IMR-90 (cell line): Measurements from ENCODE around the gene ZNF662. TPM values are rescaled to one million over a fixed set of nuclear protein-coding genes. Genes with fewer than 3 reads are reported as not detected.

Experiments
- ATAC-seq: fragments of 200-7000 bp; cut with Tn5 transposase; 2 replicates; pipeline ENCODE4 v1.9.1; 2020; ENCODE audit warnings: low read depth, mild to moderate bottlenecking, moderate library complexity
- BruUV-seq: library from RNA; stranded (reverse); fragments of 400-500 nt; replicated peaks from 2 replicates; lab custom pipeline; 2021; lab: Mats Ljungman, UMichigan
- CTCF ChIA-PET: fragments of 300-600 bp; formaldehyde crosslinking; extraction: SDS; loops from one replicate; lab custom pipeline; 2021; ENCODE audit warnings: antibody characterized with exemption; lab: Yijun Ruan, JAX
- POLR2A ChIA-PET: fragments of 300-600 bp; sonication (Branson Sonifier 250); formaldehyde crosslinking; loops from one replicate; lab custom pipeline; 2022; ENCODE audit warnings: antibody characterized with exemption; ENCODE audit not compliant: unreplicated experiment; lab: Charles Lee
- DNase-seq: peaks from one replicate; pipeline ENCODE4 v3.0.0; 2013
- H2AFZ ChIP-seq: replicated peaks from 2 replicates; pipeline ENCODE3; 2013; ENCODE audit warnings: low read length, mild to moderate bottlenecking; ENCODE audit not compliant: poor library complexity
- H2AK5ac ChIP-seq: 2 replicates; pipeline ENCODE4 v1.6.1; 2013; ENCODE audit warnings: low read depth, low read length, inconsistent platforms
- H2AK9ac ChIP-seq: replicated peaks from 2 replicates; pipeline ENCODE3; 2013; ENCODE audit warnings: mild to moderate bottlenecking, low read depth, low read length, moderate library complexity; ENCODE audit not compliant: poor library complexity
- H2BK120ac ChIP-seq: 2 replicates; pipeline ENCODE4 v1.6.1; 2013; ENCODE audit warnings: low read depth, low read length, inconsistent platforms
- H2BK15ac ChIP-seq: 3 replicates; pipeline ENCODE4 v1.6.1; 2013; ENCODE audit warnings: low read depth, low read length, inconsistent platforms
- H2BK20ac ChIP-seq: 2 replicates; pipeline ENCODE4 v1.6.1; 2013; ENCODE audit warnings: low read depth, mild to moderate bottlenecking, inconsistent platforms, low read length, moderate library complexity
- H2BK5ac ChIP-seq: 2 replicates; pipeline ENCODE4 v1.6.1; 2013; ENCODE audit warnings: mild to moderate bottlenecking, low read depth, low read length, inconsistent platforms; ENCODE audit not compliant: poor library complexity, severe bottlenecking
- H3K14ac ChIP-seq: replicated peaks from 2 replicates; pipeline ENCODE4 v1.6.1; 2013; ENCODE audit warnings: low read depth, low read length, inconsistent platforms
- H3K18ac ChIP-seq: 2 replicates; pipeline ENCODE4 v1.6.1; 2013; ENCODE audit warnings: low read depth, low read length, control low read depth
- H3K23ac ChIP-seq: 2 replicates; pipeline ENCODE4 v1.6.1; 2013; ENCODE audit warnings: low read depth, low read length, inconsistent platforms
- H3K27ac ChIP-seq: 2 replicates; pipeline ENCODE4 v1.5.1; 2013; ENCODE audit warnings: mild to moderate bottlenecking, control low read depth, low read length; ENCODE audit not compliant: insufficient read depth
- H3K27me3 ChIP-seq: 2 replicates; pipeline ENCODE4 v1.6.1; 2013; ENCODE audit warnings: low read length; ENCODE audit not compliant: control insufficient read depth, insufficient read depth
- H3K36me3 ChIP-seq: 2 replicates; pipeline ENCODE4 v1.6.1; 2013; ENCODE audit warnings: low read length, mixed read lengths; ENCODE audit not compliant: control insufficient read depth, insufficient read depth
- H3K4ac ChIP-seq: 2 replicates; pipeline ENCODE4 v1.6.1; 2013; ENCODE audit warnings: low read depth, low read length, inconsistent platforms
- H3K4me1 ChIP-seq: 2 replicates; pipeline ENCODE4 v1.6.1; 2013; ENCODE audit warnings: low read length, mixed read lengths; ENCODE audit not compliant: control insufficient read depth, insufficient read depth
- H3K4me2 ChIP-seq: 2 replicates; pipeline ENCODE4 v1.6.1; 2013; ENCODE audit warnings: low read depth, mild to moderate bottlenecking, control low read depth, low read length, moderate library complexity
- H3K4me3 ChIP-seq: 2 replicates; pipeline ENCODE4 v1.5.1; 2013; ENCODE audit warnings: low read depth, mild to moderate bottlenecking, control low read depth, low read length, moderate library complexity; ENCODE audit not compliant: insufficient read depth
- H3K56ac ChIP-seq: 2 replicates; pipeline ENCODE4 v1.6.1; 2013; ENCODE audit warnings: low read length, inconsistent platforms; ENCODE audit not compliant: insufficient read depth; ENCODE audit errors: extremely low read depth
- H3K79me1 ChIP-seq, 2 experiments: 2 replicates each; pipeline ENCODE4 v1.6.1; 2013; ENCODE audit warnings: low read length in 2 of 2, inconsistent platforms in 1 of 2, low read depth in 1 of 2
- H3K9ac ChIP-seq: 2 replicates; pipeline ENCODE4 v1.6.1; 2013; ENCODE audit warnings: low read depth, low read length, control low read depth
- H3K9me1 ChIP-seq: 2 replicates; pipeline ENCODE4 v1.6.1; 2013; ENCODE audit warnings: low read length, inconsistent platforms; ENCODE audit not compliant: insufficient read depth
- H3K9me3 ChIP-seq: 2 replicates; pipeline ENCODE4 v1.6.1; 2013; ENCODE audit warnings: low read length; ENCODE audit not compliant: control insufficient read depth, insufficient read depth
- H4K20me1 ChIP-seq: 2 replicates; pipeline ENCODE4 v1.6.1; 2013; ENCODE audit warnings: low read length, inconsistent platforms; ENCODE audit not compliant: insufficient read depth
- H4K5ac ChIP-seq: 2 replicates; pipeline ENCODE4 v1.6.1; 2013; ENCODE audit warnings: mild to moderate bottlenecking, low read depth, low read length, control low read depth
- H4K8ac ChIP-seq, 2 experiments: 2 replicates each; pipeline ENCODE4 v1.6.1; 2013; ENCODE audit warnings: low read depth in 2 of 2, low read length in 2 of 2, control low read depth in 1 of 2, inconsistent platforms in 1 of 2
- H4K91ac ChIP-seq: 2 replicates; pipeline ENCODE4 v1.6.1; 2013; ENCODE audit warnings: low read depth, low read length, inconsistent platforms; ENCODE audit not compliant: insufficient read depth
- BHLHE40 ChIP-seq: fragments of 150-350 bp; IDR thresholded peaks from 2 replicates; pipeline ENCODE4 v1.6.1; 2016; ENCODE audit warnings: mild to moderate bottlenecking, low read depth, low read length
- CEBPB ChIP-seq: IDR thresholded peaks from 2 replicates; pipeline ENCODE4 v1.6.1; 2012; ENCODE audit warnings: low read depth, low read length, improper control_type of control experiment
- CHD1 ChIP-seq: IDR thresholded peaks from 2 replicates; pipeline ENCODE4 v1.6.1; 2012; ENCODE audit warnings: low read depth, low read length, improper control_type of control experiment
- FOS ChIP-seq: fragments of 150-350 bp; IDR thresholded peaks from 2 replicates; pipeline ENCODE4 v1.6.1; 2016; ENCODE audit warnings: low read depth, low read length
- MAZ ChIP-seq: IDR thresholded peaks from 2 replicates; pipeline ENCODE4 v1.6.1; 2012; ENCODE audit warnings: low read depth, mild to moderate bottlenecking, low read length, improper control_type of control experiment, moderate library complexity, borderline replicate concordance
- MXI1 ChIP-seq: IDR thresholded peaks from 2 replicates; pipeline ENCODE4 v1.6.1; 2012; ENCODE audit warnings: low read depth, mild to moderate bottlenecking, low read length, moderate library complexity, borderline replicate concordance
- NFE2L2 ChIP-seq: fragments of 150-350 bp; IDR thresholded peaks from 2 replicates; pipeline ENCODE4 v1.6.1; 2016; ENCODE audit warnings: low read depth, mild to moderate bottlenecking, low read length
- POLR2A ChIP-seq: IDR thresholded peaks from 2 replicates; pipeline ENCODE4 v1.6.1; 2012; ENCODE audit warnings: mild to moderate bottlenecking, low read depth, low read length
- RAD21 ChIP-seq: IDR thresholded peaks from 2 replicates; pipeline ENCODE4 v1.6.1; 2012; ENCODE audit warnings: low read length, improper control_type of control experiment
- RCOR1 ChIP-seq: IDR thresholded peaks from 2 replicates; pipeline ENCODE4 v1.6.1; 2012; ENCODE audit warnings: mild to moderate bottlenecking, low read length, improper control_type of control experiment; ENCODE audit not compliant: insufficient replicate concordance
- RFX5 ChIP-seq: IDR thresholded peaks from 2 replicates; pipeline ENCODE4 v1.8.0; 2012; ENCODE audit warnings: low read depth, mild to moderate bottlenecking, low read length, moderate library complexity
- SMC3 ChIP-seq: fragments of 150-350 bp; IDR thresholded peaks from 2 replicates; pipeline ENCODE4 v1.6.1; 2016; ENCODE audit warnings: low read depth, mild to moderate bottlenecking, antibody characterized with exemption, low read length, moderate library complexity
- WGBS, 2 experiments: methylation state at CpG; one replicate each; pipeline versions ENCODE4 v1.1.5 to v1.1.7; 2013; ENCODE audit warnings: missing lambda C conversion rate in 2 of 2; ENCODE audit not compliant: insufficient read length in 1 of 2; ENCODE audit errors: extremely low coverage in 2 of 2; 5-methylcytosine and 5-hydroxymethylcytosine counted together
- dilution Hi-C: fragments of 300-500 bp; cut with HindIII; formaldehyde crosslinking; loops from one replicate; pipeline ENCODE4 v1.14.3; 2018; ENCODE audit warnings: low sequenced_read_pairs; ENCODE audit not compliant: unreplicated experiment
- in situ Hi-C: fragments of 300-500 bp; cut with MboI; formaldehyde crosslinking; loops from 3 replicates; pipeline ENCODE4 v1.14.3; 2019; ENCODE audit warnings: low sequenced_read_pairs, inconsistent platforms, mixed read lengths
- intact Hi-C: fragments of 100-400 bp; cut with micrococcal nuclease; formaldehyde crosslinking; loops from 2 replicates; pipeline ENCODE4 v1.10.0; 2022
- polyA plus RNA-seq, 3 experiments: library from polyadenylated mRNA; depleted of rRNA; stranded (reverse); fragments of >200 nt; gene quantifications; 2 replicates each; pipeline ENCODE4 v1.2.3, GENCODE V29; 2012; ENCODE audit warnings: low replicate concordance in 1 of 3
- total RNA-seq: library from RNA; depleted of rRNA; stranded (reverse); fragments of >200 nt; gene quantifications from 2 replicates; pipeline ENCODE4 v1.2.3, GENCODE V29; 2012
- TF ChIP-seq, protein P1 (sequence below): fragments of 150-350 bp; IDR thresholded peaks from 2 replicates; pipeline ENCODE4 v1.6.1; 2017; ENCODE audit warnings: mild to moderate bottlenecking, antibody characterized with exemption, low read length, low read depth
- TF ChIP-seq, protein P2 (sequence below): conservative IDR thresholded peaks from 2 replicates; pipeline ENCODE4 v1.5.1; 2012; ENCODE audit warnings: mild to moderate bottlenecking, low read depth, low read length, improper control_type of control experiment
- TF ChIP-seq, protein P3 (sequence below): fragments of 150-350 bp; IDR thresholded peaks from 2 replicates; pipeline ENCODE4 v1.6.1; 2016; ENCODE audit warnings: low read depth, mild to moderate bottlenecking, low read length, moderate library complexity, borderline replicate concordance

The ZNF662 gene
- total and polyA plus RNA-seq, 2 of the 4 experiments (the other 2 are of a cell fraction): 0.29 to 0.54 TPM

DNA sequence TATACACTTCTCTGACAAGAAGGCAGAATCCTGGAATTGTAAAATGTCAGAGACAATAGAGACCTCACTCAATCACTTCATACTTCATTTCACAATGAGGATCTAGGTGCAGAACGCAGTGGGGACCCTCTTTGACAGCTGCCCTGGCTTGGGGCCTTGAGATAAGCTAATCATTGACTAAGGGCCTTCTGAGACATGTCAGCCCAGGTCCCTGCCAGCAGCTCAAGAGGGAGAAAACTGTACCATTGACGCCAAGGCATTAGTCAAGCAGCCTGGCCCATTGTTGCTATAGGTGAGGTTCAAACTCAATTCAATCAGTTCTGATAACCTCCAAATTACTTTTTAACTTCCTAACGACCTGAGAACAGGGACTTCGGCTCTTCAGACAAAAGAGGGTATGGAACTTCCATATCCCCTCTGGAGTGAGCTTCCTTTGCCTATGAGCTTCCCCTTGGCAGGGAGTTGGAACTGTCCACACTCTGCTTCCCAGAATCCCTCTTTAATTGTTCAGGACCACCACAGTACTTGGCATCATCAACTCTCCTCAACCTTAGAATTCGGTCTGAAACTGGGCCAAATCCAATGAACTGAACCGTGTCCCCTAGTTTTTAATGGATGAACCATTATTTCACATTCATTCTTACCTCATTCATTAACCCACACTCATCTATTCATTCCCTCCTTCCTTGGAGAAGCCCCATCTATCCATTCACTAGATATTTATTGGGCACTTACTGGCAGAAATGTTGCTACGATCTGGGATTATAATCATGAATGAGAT is 28.8 kb upstream of the ZNF662 start:
- Histone ChIP-seq H4K5ac (no peak overlapping the region), H2BK15ac (no peak overlapping the region), H3K27ac (no peak overlapping the region), H2BK5ac (no peak overlapping the region), H3K4me1 (no peaks in the 10 kb centered on the region), H3K9me3 (no peaks in the 10 kb centered on the region), H3K23ac (no peak overlapping the region), H3K14ac (no peak overlapping the region), H2BK120ac (no peak overlapping the region), H3K4me2 (no peak overlapping the region), H3K79me1 (no peaks in the 10 kb centered on the region), H3K27me3 (peaks cover 18% of the 10 kb centered on the region), H3K9ac (no peak overlapping the region), H2AK5ac (no peak overlapping the region), H3K4me3 (no peak overlapping the region), H2AFZ (no peak overlapping the region), H4K8ac (no peak overlapping the region), H3K9me1 (no peaks in the 10 kb centered on the region; the same call in 1 of the 2 replicates), H3K36me3 (no peaks in the 10 kb centered on the region), H4K20me1 (no peaks in the 10 kb centered on the region), H4K91ac (no peak overlapping the region), H3K18ac (no peak overlapping the region), H2AK9ac (no peak overlapping the region), H3K4ac (no peak overlapping the region), H3K56ac (no peak overlapping the region), H2BK20ac (no peak overlapping the region)
- in situ Hi-C loops: loop anchor here (10.0 kb wide), 1 partner anchor 92 kb away; no protein-coding TSS in a partner anchor
- no TSS peak for BruUV-seq
- CTCF ChIA-PET: no interaction called here
- no peak for DNase-seq
- intact Hi-C loops: no loop called here
- no peak for ATAC-seq
- POLR2A ChIA-PET: no interaction called here
- WGBS, 2 experiments: 50% methylated on average over 2 of the region's 7 CpGs; no CpG with 5 or more reads in 1 of the 2 experiments
- dilution Hi-C loops: no loop called here
- TF ChIP-seq, protein P1, sequence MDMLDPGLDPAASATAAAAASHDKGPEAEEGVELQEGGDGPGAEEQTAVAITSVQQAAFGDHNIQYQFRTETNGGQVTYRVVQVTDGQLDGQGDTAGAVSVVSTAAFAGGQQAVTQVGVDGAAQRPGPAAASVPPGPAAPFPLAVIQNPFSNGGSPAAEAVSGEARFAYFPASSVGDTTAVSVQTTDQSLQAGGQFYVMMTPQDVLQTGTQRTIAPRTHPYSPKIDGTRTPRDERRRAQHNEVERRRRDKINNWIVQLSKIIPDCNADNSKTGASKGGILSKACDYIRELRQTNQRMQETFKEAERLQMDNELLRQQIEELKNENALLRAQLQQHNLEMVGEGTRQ: no peak
- no peak for TF ChIP-seq CEBPB
- TF ChIP-seq BHLHE40: no peak
- no peak for TF ChIP-seq SMC3
- TF ChIP-seq NFE2L2: no peak
- no peak for TF ChIP-seq RFX5
- TF ChIP-seq POLR2A: no peak
- TF ChIP-seq RAD21: no peak
- TF ChIP-seq FOS: no peak
- TF ChIP-seq, protein P2, sequence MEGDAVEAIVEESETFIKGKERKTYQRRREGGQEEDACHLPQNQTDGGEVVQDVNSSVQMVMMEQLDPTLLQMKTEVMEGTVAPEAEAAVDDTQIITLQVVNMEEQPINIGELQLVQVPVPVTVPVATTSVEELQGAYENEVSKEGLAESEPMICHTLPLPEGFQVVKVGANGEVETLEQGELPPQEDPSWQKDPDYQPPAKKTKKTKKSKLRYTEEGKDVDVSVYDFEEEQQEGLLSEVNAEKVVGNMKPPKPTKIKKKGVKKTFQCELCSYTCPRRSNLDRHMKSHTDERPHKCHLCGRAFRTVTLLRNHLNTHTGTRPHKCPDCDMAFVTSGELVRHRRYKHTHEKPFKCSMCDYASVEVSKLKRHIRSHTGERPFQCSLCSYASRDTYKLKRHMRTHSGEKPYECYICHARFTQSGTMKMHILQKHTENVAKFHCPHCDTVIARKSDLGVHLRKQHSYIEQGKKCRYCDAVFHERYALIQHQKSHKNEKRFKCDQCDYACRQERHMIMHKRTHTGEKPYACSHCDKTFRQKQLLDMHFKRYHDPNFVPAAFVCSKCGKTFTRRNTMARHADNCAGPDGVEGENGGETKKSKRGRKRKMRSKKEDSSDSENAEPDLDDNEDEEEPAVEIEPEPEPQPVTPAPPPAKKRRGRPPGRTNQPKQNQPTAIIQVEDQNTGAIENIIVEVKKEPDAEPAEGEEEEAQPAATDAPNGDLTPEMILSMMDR: no peak
- no peak for TF ChIP-seq MXI1
- TF ChIP-seq, protein P3, sequence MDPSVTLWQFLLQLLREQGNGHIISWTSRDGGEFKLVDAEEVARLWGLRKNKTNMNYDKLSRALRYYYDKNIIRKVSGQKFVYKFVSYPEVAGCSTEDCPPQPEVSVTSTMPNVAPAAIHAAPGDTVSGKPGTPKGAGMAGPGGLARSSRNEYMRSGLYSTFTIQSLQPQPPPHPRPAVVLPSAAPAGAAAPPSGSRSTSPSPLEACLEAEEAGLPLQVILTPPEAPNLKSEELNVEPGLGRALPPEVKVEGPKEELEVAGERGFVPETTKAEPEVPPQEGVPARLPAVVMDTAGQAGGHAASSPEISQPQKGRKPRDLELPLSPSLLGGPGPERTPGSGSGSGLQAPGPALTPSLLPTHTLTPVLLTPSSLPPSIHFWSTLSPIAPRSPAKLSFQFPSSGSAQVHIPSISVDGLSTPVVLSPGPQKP: no peak
- TF ChIP-seq MAZ: no peak
- no peak for TF ChIP-seq CHD1
- TF ChIP-seq RCOR1: no peak
